ENCODE measurements around the gene RCSD1.
A peak's percentile ranks its signal among the peaks of the same experiment; 100 is the strongest.

Gene RCSD1

DNA sequence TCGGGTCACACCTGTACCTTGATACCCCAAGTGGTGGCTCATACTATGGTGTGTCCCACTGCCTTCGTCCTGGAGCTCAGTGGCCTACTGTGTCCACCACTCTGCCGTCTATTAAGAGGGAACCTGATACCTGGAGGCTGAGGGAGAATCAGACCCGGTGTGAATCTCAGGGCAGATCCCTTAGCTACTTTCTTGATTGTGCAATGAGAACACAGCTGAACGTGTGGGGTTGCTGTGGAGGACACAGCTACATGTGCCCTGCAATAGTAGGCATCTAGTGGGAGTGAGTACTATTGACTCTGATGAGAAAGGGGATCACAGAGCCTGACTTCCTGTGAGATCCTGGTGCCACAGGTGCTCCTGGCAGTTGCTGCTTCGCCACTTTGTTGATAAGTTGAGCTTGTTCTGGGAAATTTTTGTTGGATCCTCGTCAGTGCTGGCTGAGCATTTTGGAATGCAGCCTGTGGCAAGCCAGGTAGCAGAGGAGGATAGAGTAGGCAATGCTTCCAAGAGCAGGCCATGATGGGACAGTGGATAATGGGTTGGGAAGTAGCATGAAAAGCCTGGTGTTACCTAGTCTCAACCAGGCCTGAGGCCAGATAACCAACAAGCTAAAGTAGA, 63.5 kb downstream of the RCSD1 start:
- no peak for DNase-seq

DNA sequence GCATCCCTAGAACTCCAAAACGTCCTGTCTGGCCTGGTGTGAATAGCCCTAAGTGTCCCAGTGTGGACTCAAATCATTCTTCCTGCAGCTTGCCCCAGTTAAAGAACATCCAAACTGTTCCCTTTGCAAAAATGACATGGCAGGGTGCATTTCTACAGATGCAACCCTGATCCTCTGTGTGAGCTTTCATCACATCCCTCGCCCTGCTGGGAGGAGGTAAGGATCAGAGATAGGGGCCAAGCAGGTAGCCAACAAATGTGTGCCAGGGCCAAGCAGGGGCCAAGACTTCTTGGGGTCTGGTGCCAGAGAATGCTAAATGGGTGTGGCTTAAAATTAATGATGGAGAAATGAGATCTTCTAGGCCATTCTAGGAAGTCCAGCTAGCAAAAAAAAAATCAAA, 64.7 kb downstream of the RCSD1 start:
- DNase-seq = no peak

GRCh38 chr1:167695147-167695546, 65.1 kb downstream of the RCSD1 start:
- DNase-seq = no peak

DNA sequence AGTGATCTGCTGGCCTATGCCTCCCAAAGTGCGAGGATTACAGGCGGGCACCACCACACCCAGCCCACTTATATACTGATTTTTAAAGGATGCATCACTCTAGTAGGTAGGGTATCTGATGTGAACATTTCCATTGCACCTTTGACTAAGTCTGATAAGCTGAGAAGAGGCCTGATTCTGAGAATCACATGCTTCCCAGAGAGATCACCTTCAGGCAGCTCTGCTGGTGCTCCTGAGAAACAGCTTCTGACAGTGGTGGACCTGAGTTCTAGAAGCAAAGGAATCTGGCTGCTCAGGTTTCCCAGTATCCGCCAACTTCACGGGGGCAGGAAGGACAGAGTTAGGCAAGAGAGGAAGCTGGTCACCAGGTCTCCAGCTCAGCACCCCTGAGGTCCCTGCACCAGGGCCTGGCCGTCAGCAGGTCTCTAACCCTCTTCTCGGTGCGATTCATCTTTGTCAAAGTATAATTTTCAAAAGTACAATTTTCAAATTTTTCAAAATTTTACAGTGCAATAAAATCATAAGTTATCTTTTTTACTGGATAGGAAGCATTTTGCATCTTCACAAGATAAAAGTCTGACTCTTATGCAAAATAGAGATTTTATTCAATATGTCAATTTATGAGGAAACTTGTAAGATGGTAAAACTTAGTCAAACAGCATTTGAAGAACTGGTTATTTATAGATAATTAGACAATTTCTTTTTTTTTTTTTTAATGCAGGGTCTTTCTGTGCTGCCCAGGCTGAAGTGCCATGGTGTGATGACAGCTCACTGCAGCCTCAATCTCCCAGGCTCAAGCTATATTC, 65.9 kb downstream of the RCSD1 start:
- no peak for DNase-seq

- DNase-seq = no peak
These were observed 67.7 kb downstream of the RCSD1 start for GRCh38 chr1:167697667-167698141.

- DNase-seq = no peak
These were observed 68.3 kb downstream of the RCSD1 start for GRCh38 chr1:167698313-167698712.

DNA sequence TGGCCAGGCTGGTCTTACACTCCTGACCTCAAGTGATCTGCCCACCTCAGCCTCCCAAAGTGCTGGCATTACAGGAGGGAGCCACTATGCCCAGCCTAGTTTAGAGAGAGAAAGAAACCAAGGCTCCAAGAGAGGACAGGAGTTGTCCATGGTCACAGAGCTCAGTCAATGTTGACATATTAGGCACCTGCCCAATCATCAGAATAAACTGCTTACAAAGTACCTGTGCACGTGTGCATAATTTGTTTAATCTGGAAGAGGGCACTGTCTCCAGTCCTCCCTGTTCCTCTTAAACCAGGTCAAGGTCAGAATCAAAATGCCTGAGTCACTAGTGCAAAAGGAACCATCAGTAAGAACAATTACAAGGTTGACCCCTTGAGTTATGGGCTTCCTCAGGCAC, 71.5 kb downstream of the RCSD1 start:
- DNase-seq = no peak

DNA sequence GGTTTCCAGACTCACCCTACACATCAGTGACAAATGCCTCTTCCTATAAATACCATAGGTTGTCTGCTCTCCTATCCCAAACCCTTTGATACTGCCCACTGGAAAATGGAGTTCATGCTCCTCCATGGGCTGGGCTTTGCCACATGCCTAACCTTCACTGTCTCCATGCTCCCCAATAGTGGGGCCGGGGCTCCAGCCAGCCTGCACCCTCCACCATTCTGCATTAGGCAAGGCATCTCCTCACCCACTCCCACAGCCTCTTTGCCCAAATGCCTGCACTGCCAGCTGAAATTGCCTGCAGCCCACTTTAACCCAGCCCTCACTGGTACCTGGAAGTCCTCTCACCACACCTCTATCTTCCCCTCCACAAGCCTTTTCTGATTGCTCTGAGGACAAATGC, 73.5 kb downstream of the RCSD1 start:
- no peak for DNase-seq

- no peak for DNase-seq
These were observed 74.7 kb downstream of the RCSD1 start for GRCh38 chr1:167704715-167705114.

DNA sequence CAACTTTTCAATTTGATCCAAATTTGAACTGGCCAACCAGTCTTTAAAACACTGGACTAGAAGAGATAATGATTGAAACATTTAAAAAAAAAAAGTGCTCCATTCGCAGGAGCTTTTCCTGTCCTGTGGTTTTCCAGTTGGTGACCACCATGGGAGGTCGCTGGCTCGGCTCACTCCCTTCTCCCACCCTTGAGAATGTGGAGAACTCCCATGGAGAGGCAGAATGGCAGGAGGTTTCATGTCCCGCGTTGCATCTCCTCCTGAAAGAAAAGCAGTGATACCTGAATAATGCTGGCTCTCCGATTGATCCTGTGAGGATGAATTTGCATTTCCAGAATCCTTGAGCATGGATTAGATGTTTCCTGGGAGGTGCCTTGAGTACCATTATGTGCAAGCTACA, 75.2 kb downstream of the RCSD1 start:
- no peak for DNase-seq

GRCh38 chr1:167706363-167706762, 76.3 kb downstream of the RCSD1 start:
- no peak for DNase-seq

- no peak for DNase-seq
These were observed 77.2 kb downstream of the RCSD1 start for GRCh38 chr1:167706931-167707877.

GRCh38 chr1:167707942-167708341, 77.9 kb downstream of the RCSD1 start:
- DNase-seq = no peak

- no peak for DNase-seq
These were observed 78.9 kb downstream of the RCSD1 start for GRCh38 chr1:167708940-167709389.

DNA sequence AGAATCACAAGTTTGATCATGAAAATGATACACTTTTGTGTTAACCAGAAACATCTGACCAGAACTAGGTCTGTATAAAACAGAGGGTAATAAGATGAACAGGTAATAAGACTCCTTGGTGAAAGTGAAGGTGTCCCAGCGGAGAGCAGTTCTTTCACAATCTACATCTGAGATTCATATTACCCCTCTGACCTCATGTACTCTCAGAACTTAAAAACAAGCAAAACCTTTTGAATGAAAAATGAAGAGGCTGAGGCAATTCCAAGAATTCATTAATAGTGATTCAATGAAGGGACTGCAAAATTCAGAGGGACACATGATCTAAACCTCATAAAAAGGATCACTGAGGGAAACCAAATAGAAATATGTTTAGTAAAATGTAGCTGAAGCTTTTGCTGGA, 80.8 kb downstream of the RCSD1 start:
- DNase-seq = no peak

- no peak for DNase-seq
These were observed 81.8 kb downstream of the RCSD1 start for GRCh38 chr1:167711797-167712196.

DNA sequence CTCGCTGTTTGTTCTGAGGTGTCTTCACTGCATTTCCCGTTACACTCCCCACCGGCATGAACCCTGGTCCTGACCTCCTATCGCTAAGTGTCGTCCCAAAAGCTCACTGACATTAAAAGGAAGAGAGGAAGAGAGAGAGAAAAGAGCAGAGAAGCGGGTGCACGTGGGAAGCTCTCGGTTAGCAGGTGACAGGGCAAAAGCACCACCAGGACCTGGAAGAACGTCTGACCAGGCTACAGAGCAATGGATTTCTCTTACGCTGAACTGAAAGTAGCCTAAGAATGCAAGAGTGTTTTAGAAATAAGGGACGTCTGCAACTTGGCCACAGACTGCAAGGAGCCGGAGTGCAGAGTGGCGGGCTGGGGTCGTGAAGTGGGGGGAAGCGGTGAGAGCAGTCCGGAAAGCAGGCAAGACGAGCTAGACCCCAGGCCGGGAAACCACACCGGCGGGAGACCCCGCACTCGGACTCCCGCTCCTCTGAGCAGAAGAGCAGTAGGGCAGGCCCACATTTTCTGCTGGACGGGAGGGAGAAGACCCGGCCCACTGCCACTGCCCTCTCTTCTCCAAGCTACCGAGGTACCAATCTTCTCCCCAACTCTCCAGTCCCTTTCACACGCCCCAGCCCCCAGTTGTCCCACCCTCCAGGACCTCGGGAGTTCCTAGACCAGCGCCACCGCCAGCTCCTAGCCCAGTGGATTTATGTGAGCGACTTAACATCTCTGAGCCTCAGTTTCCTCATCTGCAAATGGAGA, 83.5 kb downstream of the RCSD1 start:
- no peak for DNase-seq

DNA sequence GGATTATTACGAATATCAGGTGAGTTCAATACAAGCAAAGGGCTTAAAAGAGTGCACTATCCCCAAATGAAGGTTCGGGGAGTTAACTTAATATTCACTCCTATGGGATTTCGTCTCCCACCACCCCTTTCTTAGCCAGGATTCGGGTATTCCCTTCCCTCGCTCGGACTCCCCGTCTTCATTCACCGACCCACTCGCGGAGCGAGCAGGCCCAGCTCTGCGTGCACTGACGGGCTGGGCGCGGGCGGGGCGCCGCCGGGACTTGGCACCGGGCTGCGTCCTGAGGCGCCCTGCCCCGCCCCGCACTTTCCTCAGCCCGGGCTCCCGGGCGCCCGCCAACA, 84.0 kb downstream of the RCSD1 start:
- DNase-seq = no peak

GRCh38 chr1:167714439-167715156, 84.6 kb downstream of the RCSD1 start:
- DNase-seq = no peak

- peak; percentile 74 for DNase-seq
These were observed 85.3 kb downstream of the RCSD1 start for GRCh38 chr1:167715157-167715999.

- DNase-seq = no peak
These were observed 85.9 kb downstream of the RCSD1 start for GRCh38 chr1:167716000-167716271.

All from SIG-M5 (cell line).